T-helper 1 cell treated with Interleukin-12 subunit alpha and Interleukin-12 subunit beta and Interleukin-4 antibody, amounts not matched to agents 30 ng/mL and 1 ng/mL, for 36 hours (primary cell): ENCODE data around the gene ZNF530. TPM values are rescaled to one million over a fixed set of nuclear protein-coding genes. Genes with fewer than 3 reads are reported as not detected.

Experiments used
- intact Hi-C: fragments of 100-400 bp; cut with micrococcal nuclease; formaldehyde crosslinking; loops from one replicate; pipeline ENCODE4 v1.15.1; 2024
- total RNA-seq: library from RNA; stranded (reverse); gene quantifications from 2 replicates; pipeline ENCODE4 v1.2.3, GENCODE V29; 2022

ZNF530 gene
- 6.6 and 6.8 TPM in 2 replicates for total RNA-seq

DNA sequence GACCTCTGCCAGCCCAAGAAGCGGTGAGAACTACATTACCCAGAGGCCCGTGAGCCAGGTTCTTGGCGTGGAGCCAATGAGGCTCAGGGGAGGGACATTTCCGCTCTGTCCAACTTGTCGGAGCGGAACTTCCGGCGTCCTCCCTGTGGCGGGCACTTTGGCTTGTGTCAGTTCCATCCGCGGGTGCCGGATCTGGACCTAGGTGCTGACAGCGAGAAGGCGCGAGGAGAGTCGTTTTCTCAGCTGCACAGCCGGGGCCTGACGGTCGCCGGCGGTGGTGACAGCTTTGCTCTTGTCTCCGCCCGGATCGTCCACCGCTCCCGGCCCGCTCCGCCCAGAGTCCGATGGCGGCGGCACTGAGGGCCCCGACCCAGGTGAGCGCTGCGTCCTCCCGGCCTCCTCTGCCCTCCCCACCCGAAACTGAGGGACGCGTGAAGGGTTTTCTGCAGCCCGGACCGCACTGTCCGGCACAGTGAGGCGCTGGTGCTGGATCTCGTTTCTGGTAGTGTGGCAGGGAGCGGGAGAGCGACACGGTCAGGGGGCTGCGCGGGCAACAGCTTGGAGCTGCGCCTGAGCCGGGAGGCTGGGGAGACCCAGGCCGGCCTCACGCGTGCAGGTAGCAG is at the start of gene ZNF530:
Gene ZNF530, plus strand, starts transcription at position 125 of the 623 bp plus-strand sequence. CDS start 4,461 bp downstream, outside the sequence.
- intact Hi-C loops: loop anchor here (1.0 kb wide), 8 partner anchors 14 to 678 kb away; partner anchors contain the start of genes ZIK1, ZNF134, ZNF211 and ZNF419

GRCh38 chr19:57552432-57552831 is 47.3 kb upstream of the ZNF530 start:
- intact Hi-C loops: no loop called here

DNA sequence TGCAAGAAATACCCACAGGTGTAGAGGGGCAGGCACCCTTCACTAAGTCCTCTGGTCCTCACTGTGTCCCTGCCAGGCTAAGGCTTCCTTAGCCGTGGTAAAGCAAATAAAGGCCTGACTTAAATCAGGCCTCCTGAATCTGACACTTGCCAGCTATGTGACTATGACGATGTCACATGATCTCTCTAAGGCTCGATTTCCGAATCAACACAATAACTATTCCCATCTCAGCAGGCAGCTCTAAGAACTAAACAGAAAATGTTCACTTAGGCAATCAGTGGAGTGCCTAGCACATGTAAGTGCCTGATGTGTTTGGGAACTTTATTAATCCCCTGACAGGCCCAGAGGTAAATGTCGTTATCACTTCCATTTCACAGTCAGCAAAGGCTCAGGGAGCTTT is 42.0 kb upstream of the ZNF530 start:
- intact Hi-C loops: loop anchor here (5.0 kb wide), 1 partner anchor 600 kb away; no protein-coding TSS in a partner anchor

- intact Hi-C loops: loop anchor here (5.0 kb wide), 1 partner anchor 599 kb away; no protein-coding TSS in a partner anchor
Observed at GRCh38 chr19:57558525-57558924, 41.2 kb upstream of the ZNF530 start.

DNA sequence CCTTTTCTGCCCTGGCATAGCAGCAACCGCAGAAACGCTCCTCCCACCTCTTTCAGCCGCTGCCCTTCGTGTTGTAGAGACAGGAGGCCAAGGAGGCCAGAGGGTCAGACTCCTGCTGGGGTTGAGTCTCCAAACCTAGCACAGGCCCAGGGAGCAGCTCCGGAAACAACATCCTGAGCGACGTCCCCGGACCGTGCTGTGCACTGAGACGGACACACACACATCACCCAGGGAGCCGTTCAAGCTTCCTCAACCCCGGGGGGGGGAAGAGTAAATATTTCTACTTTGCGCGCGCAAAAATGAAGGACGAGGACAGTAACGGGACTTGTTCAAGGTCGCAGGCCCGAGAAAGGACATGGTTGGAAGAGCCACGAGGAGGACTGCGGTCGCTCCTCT is 40.7 kb upstream of the ZNF530 start:
- intact Hi-C loops: loop anchor here (1.0 to 5.0 kb wide), 22 partner anchors 19 to 881 kb away; partner anchors contain the start of genes ZNF132, ZNF134, ZNF17 and ZNF211

GRCh38 chr19:57559404-57560025 is 40.2 kb upstream of the ZNF530 start, which contains the start of gene ZNF550:
TSS of gene ZNF550 (minus strand) at chr19:57559863. CDS start at chr19:57559682, 181 bp downstream.
- intact Hi-C loops: loop anchor here (1.0 to 5.0 kb wide), 22 partner anchors 19 to 881 kb away; partner anchors contain the start of genes ZNF132, ZNF134, ZNF17 and ZNF211

DNA sequence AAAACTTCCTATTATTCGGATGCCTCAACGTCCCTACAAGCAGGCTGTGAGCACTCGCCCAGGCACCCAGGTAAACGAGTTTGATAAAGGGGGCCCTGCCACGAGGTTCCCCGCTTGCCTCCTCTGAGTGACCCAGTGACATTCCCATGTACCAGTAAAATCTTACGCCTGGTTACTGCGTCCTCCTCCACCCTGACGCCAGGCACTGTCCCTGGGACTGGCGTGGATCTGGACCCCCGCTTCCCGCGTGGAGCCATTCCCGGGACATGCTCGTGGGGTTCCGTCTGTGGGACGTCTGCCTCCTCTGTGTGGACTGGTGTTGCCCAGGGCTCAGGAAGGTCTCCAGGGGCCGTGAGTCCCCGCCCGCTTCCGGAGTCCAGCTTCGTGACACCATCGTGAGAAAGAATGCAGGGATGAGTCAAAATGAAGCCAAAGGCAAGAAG is 39.6 kb upstream of the ZNF530 start:
- intact Hi-C loops: no loop called here

GRCh38 chr19:57563547-57563946 is 36.1 kb upstream of the ZNF530 start:
- intact Hi-C loops: no loop called here

DNA sequence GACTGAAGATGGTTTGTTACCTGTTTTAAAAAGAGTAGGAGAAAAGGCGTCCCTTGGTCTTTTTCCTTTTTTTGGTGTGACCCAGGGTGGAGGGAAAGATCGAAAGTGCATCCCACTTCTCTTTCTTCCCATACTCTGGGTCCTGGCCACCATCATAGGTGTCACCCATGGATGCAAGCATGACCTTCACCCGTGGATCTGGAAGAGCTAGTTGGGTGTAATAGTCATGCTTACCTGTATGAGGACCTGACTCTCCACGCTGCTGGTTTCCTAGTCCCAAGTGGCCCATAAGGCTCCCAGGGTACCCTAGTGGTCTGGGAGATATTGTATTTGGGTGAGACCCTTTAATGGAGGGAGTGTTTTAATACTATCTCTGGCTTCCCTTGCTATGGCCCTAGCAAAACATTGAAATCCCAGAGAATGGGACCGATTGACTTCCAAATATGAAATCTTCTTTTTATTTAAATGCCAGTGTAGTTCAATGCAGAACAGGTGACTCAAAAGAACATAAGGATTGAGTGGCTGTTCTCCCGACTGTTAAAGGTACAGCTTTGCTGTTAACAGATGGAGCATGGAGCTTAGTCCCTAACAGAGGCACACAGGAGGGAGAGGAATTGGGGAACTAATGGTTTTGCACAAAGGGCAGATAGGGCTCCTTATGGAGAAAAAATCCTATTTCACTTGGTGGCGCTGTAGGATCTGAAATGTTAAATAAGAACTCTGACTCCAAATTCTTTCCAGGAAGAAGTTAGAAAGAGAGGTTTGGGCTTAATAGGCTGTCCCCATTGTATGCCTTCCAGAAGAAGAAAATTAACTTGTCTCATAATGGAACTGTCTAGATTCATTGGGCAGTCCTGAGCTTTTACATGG is 33.1 kb upstream of the ZNF530 start:
- intact Hi-C loops: no loop called here

- intact Hi-C loops: no loop called here
Observed at GRCh38 chr19:57570707-57571106, 29.0 kb upstream of the ZNF530 start.

DNA sequence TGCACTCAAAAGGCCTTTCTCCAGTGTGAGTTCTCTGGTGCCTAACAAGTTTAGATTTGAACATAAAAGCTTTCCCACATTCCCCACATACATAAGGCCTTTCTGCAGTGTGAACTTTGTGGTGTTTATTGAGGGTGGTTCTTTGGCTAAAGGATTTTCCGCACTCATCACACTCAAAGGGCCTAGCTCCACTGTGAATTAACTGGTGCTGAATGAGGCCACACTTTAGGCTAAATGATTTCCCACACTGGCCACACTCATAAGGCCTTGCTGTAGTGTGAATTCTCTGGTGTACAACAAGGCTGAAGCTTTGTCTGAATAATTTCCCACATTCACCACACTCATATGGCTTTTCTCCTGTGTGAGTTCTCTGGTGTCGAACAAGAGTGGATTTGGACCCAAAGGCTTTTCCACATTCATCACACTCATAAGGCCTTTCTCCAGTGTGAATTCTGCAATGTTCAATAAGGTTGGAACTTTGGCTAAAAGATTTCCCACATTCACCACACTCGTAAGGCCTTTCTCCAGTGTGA is 27.2 kb upstream of the ZNF530 start:
- intact Hi-C loops: no loop called here

- intact Hi-C loops: loop anchor here (5.0 kb wide), 2 partner anchors 426 to 1174 kb away; partner anchors contain the start of genes ZNF583 and ZNF606
Observed at GRCh38 chr19:57576661-57577060, 23.0 kb upstream of the ZNF530 start.

GRCh38 chr19:57578487-57579205 is 21.0 kb upstream of the ZNF530 start, which contains the start of gene ZNF416:
TSS of gene ZNF416 (minus strand) at chr19:57578911. CDS start at chr19:57578704, 207 bp downstream.
- intact Hi-C loops: loop anchor here (1.0 to 5.0 kb wide), 25 partner anchors 19 to 1176 kb away; partner anchors contain the start of genes TRAPPC2B, ZNF134, ZNF17 and ZNF211

DNA sequence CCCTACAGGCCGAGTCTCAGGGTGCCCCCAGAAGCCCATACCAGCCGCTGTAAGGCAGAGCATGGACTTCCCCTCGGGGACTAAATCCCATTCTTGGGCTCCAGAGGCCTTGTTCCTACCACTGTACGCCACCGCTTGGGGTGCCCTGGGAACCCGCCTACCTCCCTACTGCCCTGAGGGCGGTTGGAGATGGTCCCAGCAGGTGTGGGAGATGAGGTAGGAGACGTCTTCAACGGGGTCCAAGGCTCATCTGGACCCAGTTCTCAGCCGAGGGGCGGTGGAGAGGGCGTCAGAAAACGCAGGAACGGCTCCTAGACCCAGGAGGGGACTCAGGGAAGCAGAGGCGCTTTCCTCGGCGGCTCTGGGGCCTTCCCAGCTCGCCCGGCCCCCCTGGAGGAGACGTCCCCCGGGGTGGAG is 16.6 kb upstream of the ZNF530 start:
- intact Hi-C loops: loop anchor here (1.0 to 5.0 kb wide), 2 partner anchors 144 to 695 kb away; partner anchors contain the start of genes ZNF671 and ZNF8

- intact Hi-C loops: loop anchor here (1.0 to 5.0 kb wide), 8 partner anchors 16 to 1016 kb away; partner anchors contain the start of genes ZNF134, ZNF17, ZNF470 and ZNF530
Observed at GRCh38 chr19:57583521-57584416, 15.9 kb upstream of the ZNF530 start, which contains the start of gene ZIK1. TSS of gene ZIK1 (plus strand) at chr19:57584145. CDS start at chr19:57584357, 212 bp downstream.

GRCh38 chr19:57587529-57587928 is 12.2 kb upstream of the ZNF530 start:
- intact Hi-C loops: no loop called here

DNA sequence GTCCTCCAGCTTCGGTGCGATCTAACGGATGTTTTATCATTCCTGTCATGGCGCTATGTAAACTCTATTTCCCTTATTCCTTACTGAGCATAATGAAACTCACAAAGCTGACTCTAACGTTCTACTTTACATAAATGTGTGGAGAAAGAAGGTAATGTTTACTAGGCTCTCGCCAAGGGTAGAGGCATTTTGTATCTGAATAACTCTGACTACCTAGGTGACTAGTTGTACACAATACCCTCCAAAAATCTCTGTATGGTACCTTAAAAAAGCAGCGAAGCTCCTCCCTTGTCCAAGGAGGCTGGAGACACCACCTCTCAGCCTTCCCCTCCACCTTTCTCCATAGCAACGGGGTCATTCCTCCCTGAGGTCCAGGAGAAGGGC is 316 bp upstream of the ZNF530 start:
- intact Hi-C loops: loop anchor here (1.0 kb wide), 8 partner anchors 15 to 679 kb away; partner anchors contain the start of genes ZIK1, ZNF134, ZNF211 and ZNF419

DNA sequence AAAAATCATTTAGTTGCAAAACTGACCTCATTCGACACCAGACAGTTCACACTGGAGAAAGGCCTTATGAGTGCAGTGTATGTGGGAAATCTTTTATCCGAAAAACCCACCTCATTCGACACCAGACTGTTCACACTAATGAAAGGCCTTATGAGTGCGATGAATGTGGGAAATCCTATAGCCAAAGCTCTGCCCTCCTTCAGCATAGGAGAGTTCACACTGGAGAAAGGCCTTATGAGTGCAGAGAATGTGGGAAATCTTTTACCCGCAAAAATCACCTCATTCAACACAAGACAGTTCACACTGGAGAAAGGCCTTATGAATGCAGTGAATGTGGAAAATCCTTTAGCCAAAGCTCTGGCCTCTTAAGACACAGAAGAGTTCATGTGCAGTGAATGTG is 7.2 kb downstream of the ZNF530 start:
- intact Hi-C loops: no loop called here

GRCh38 chr19:57611113-57611512 is 11.4 kb downstream of the ZNF530 start:
- intact Hi-C loops: no loop called here
